ENCODE results near the gene RSPO3. TPM values are rescaled to one million over a fixed set of nuclear protein-coding genes. Genes with fewer than 3 reads are reported as not detected.
A peak's percentile ranks its signal among the peaks of the same experiment; 100 is the strongest.

RSPO3 gene
- total RNA-seq, 1 donor from 2014 or later, result 2.6 TPM

GRCh38 chr6:127107916-127108315 lies 10.6 kb upstream of the RSPO3 start:
- peaks cover 1% of the 10 kb centered on the region for H3K9me3 Mint-ChIP-seq (ENCODE audit: unreplicated experiment)

DNA sequence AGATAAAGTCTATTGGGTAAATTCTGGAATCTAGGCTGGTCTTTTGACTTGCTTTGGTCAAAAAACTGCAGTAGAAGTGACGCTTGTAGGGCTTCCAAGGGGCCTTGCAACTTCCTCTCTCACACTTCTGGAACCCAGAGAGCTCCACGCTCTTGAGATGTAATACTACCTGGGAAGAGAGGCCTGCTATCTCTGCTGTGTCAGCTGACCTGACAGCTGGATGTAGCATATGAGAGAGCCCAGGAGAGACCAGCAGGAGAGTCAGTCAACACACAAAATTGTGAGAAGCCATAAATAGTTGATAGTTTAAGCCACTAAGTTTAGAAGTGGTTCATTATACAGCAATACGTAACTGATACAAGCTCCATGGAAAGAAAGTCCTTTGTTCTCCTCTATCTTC lies 7.8 kb upstream of the RSPO3 start:
- Histone ChIP-seq H4K20me1 (ENCODE audit: insufficient read depth, low read length) (no peaks in the 10 kb centered on the region), H3K4me1 (ENCODE audit: insufficient read depth, low read length) (no peaks in the 10 kb centered on the region), H3K4me3 (ENCODE audit: insufficient read depth, low read depth, low read length) (no peak overlapping the region), H3K79me2 (ENCODE audit: insufficient read depth, low read length) (no peaks in the 10 kb centered on the region), H3K27me3 (ENCODE audit: insufficient read depth, low read length) (peaks cover 14% of the 10 kb centered on the region), H3K9me3 (ENCODE audit: insufficient read depth, low read depth, low read length) (no peaks in the 10 kb centered on the region), H3K27ac (ENCODE audit: low read depth, low read length) (no peak overlapping the region), H2AFZ (ENCODE audit: low read depth, low read length) (no peak overlapping the region), H3K9ac (ENCODE audit: low read length) (no peak overlapping the region), H3K36me3 (ENCODE audit: insufficient read depth, low read length) (no peaks in the 10 kb centered on the region), H3K4me2 (ENCODE audit: low read length) (no peak overlapping the region)
- FAIRE-seq (no peak), DNase-seq (ENCODE audit: low read depth) (no peak)
- Mint-ChIP-seq H3K4me1 (ENCODE audit: low read depth, unreplicated experiment) (peaks cover 18% of the 10 kb centered on the region), H3K27ac (ENCODE audit: unreplicated experiment) (no peak overlapping the region), H3K27me3 (ENCODE audit: low read depth, unreplicated experiment) (peaks cover 2% of the 10 kb centered on the region), H3K36me3 (ENCODE audit: low read depth, unreplicated experiment) (no peaks in the 10 kb centered on the region), H3K4me3 (ENCODE audit: unreplicated experiment) (no peak overlapping the region), H3K9me3 (ENCODE audit: unreplicated experiment) (peaks cover 1% of the 10 kb centered on the region)
- TF ChIP-seq CTCF (IDR thresholded peaks at IDR 0.05; ENCODE audit: insufficient read depth, low read depth, low read length), result no peak
- TF ChIP-seq EZH2 (IDR thresholded peaks at IDR 0.05; ENCODE audit: insufficient read depth, low read length), result no peak

More at GRCh38 chr6:127107916-127108315, 10.6 kb upstream of the RSPO3 start:
- FAIRE-seq, result no peak
- Mint-ChIP-seq H3K4me1 (ENCODE audit: low read depth, unreplicated experiment) (peaks cover 25% of the 10 kb centered on the region), H3K27ac (ENCODE audit: unreplicated experiment) (no peak overlapping the region), H3K4me3 (ENCODE audit: unreplicated experiment) (no peak overlapping the region), H3K36me3 (ENCODE audit: low read depth, unreplicated experiment) (no peaks in the 10 kb centered on the region), H3K27me3 (ENCODE audit: low read depth, unreplicated experiment) (peaks cover 2% of the 10 kb centered on the region)
- Histone ChIP-seq H3K4me1 (ENCODE audit: insufficient read depth, low read length) (no peaks in the 10 kb centered on the region), H3K9ac (ENCODE audit: low read length) (no peak overlapping the region), H3K4me2 (ENCODE audit: low read length) (no peak overlapping the region), H2AFZ (ENCODE audit: low read depth, low read length) (no peak overlapping the region), H3K79me2 (ENCODE audit: insufficient read depth, low read length) (no peaks in the 10 kb centered on the region), H3K9me3 (ENCODE audit: insufficient read depth, low read depth, low read length) (no peaks in the 10 kb centered on the region), H3K36me3 (ENCODE audit: insufficient read depth, low read length) (no peaks in the 10 kb centered on the region), H4K20me1 (ENCODE audit: insufficient read depth, low read length) (no peaks in the 10 kb centered on the region), H3K4me3 (ENCODE audit: insufficient read depth, low read depth, low read length) (no peak overlapping the region), H3K27me3 (ENCODE audit: insufficient read depth, low read length) (peaks cover 7% of the 10 kb centered on the region), H3K27ac (ENCODE audit: low read depth, low read length) (no peak overlapping the region)
- no peak for TF ChIP-seq CTCF (IDR thresholded peaks at IDR 0.05; ENCODE audit: insufficient read depth, low read depth, low read length)
- TF ChIP-seq EZH2 (IDR thresholded peaks at IDR 0.05; ENCODE audit: insufficient read depth, low read length), result no peak
- no peak for DNase-seq (ENCODE audit: low read depth)

DNA sequence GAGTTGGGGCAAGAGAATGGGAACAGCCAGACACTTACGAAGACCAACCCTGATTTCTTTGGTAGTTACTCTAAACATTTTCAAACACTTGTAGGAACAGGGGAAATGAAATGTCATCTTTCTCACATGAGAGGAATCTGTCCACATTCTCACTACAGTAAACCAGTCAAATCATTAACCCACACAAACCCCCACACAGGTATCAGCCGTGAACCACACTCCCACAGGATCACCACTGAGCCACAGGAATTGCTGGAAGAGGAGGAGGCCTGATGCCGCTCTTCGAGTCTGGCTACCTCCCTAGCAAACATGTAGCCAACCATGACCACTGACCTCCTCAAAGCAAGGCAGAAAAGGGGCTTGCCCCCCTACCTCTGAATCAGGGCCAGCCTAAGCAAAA lies 6.9 kb upstream of the RSPO3 start:
- no peaks in the 10 kb centered on the region for H3K4me1 ChIP-seq (ENCODE audit: insufficient read depth, low read length)
- H3K27ac Mint-ChIP-seq (ENCODE audit: unreplicated experiment), result peak overlapping the region; percentile 13
- DNase-seq (ENCODE audit: low read depth) (no peak), FAIRE-seq (no peak)
- H3K27me3 ChIP-seq (ENCODE audit: insufficient read depth, low read length), result peaks cover 22% of the 10 kb centered on the region
- no peak for TF ChIP-seq EZH2 (IDR thresholded peaks at IDR 0.05; ENCODE audit: insufficient read depth, low read length)
- no peak for TF ChIP-seq CTCF (IDR thresholded peaks at IDR 0.05; ENCODE audit: insufficient read depth, low read depth, low read length)
- no peak overlapping the region for H3K9ac ChIP-seq (ENCODE audit: low read length)
- no peak overlapping the region for H3K27ac ChIP-seq (ENCODE audit: low read depth, low read length)
- no peak overlapping the region for H3K4me3 ChIP-seq (ENCODE audit: insufficient read depth, low read depth, low read length)
- no peak overlapping the region for H2AFZ ChIP-seq (ENCODE audit: low read depth, low read length)
- H3K4me1 Mint-ChIP-seq (ENCODE audit: low read depth, unreplicated experiment), result peaks cover 18% of the 10 kb centered on the region
- H4K20me1 ChIP-seq (ENCODE audit: insufficient read depth, low read length), result no peaks in the 10 kb centered on the region
- H3K36me3 Mint-ChIP-seq (ENCODE audit: low read depth, unreplicated experiment), result no peaks in the 10 kb centered on the region
- H3K9me3 ChIP-seq (ENCODE audit: insufficient read depth, low read depth, low read length), result no peaks in the 10 kb centered on the region
- no peak overlapping the region for H3K4me3 Mint-ChIP-seq (ENCODE audit: unreplicated experiment)
- H3K79me2 ChIP-seq (ENCODE audit: insufficient read depth, low read length), result no peaks in the 10 kb centered on the region
- no peaks in the 10 kb centered on the region for H3K36me3 ChIP-seq (ENCODE audit: insufficient read depth, low read length)
- H3K4me2 ChIP-seq (ENCODE audit: low read length), result no peak overlapping the region
- H3K27me3 Mint-ChIP-seq (ENCODE audit: low read depth, unreplicated experiment), result peaks cover 10% of the 10 kb centered on the region
- peaks cover 1% of the 10 kb centered on the region for H3K9me3 Mint-ChIP-seq (ENCODE audit: unreplicated experiment)
